ENCODE data around the gene ACAN.
"Not testable (repeated sequence)": the region's sequence is repeated elsewhere in the genome, so short reads cannot be mapped to it uniquely, and the experiment has no call there.

The ACAN gene

DNA sequence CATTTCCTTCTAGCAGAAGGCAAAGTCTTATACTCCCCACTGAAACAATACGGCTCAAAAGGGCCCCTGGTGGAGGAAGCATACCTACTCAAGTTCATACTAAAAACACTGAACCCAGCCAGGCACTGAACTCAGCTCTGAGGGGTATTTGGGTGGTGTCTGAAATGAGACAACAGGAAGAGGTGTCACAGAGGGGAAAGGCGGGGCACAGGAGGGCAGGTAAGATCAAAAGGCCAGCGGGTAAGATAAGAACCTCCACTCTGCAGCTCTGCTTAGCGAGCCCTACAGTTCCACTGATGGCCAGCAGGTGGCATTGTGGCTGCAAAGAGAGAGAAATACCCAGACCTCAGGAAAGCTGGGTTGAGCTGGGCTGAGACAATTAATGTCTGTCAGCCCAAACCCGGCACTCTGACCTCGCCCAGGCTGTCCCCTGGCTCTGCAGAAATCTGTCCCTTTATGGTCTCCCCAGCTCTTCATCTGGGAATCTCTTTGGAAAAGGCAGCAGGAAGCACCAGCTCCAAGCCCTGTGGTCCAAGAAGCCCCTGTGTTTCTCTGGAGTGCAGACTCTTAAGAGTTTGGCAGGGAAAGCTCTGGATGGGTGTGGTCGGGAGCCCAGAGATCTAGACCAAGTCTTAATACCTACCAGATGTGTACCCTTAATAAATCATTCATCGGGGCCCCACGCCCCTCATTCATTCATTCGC is 101.5 kb downstream of the ACAN start:
- peak; percentile 96 for DNase-seq

DNA sequence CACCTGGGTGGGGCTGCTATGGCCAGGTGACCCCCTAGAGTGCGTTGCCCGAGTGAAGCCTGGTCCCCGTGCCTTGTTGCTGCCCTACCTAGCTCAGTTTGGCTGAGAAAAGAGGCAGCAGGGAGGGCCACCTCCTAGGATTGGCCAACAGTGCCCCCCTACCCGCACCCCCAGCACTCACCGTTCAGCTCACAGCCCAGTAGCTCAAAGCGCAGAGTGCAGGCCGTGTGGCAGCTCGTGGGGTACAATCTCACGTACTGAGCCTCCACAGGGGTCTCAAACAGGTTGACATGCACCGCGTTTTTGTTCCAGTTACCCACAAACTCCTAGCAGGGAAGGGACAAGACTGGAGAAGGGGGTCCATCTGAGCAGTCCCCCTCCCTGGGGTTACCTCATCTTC is 102.3 kb downstream of the ACAN start:
- no peak for DNase-seq

GRCh38 chr15:88906130-88906529 is 102.9 kb downstream of the ACAN start:
- DNase-seq = no peak

GRCh38 chr15:88906551-88906950 is 103.3 kb downstream of the ACAN start:
- DNase-seq = no peak

GRCh38 chr15:88907111-88907510 is 103.9 kb downstream of the ACAN start:
- DNase-seq = no peak

GRCh38 chr15:88908123-88908522 is 104.9 kb downstream of the ACAN start:
- no peak for DNase-seq

GRCh38 chr15:88908697-88909621 is 105.7 kb downstream of the ACAN start:
- DNase-seq = no peak

DNA sequence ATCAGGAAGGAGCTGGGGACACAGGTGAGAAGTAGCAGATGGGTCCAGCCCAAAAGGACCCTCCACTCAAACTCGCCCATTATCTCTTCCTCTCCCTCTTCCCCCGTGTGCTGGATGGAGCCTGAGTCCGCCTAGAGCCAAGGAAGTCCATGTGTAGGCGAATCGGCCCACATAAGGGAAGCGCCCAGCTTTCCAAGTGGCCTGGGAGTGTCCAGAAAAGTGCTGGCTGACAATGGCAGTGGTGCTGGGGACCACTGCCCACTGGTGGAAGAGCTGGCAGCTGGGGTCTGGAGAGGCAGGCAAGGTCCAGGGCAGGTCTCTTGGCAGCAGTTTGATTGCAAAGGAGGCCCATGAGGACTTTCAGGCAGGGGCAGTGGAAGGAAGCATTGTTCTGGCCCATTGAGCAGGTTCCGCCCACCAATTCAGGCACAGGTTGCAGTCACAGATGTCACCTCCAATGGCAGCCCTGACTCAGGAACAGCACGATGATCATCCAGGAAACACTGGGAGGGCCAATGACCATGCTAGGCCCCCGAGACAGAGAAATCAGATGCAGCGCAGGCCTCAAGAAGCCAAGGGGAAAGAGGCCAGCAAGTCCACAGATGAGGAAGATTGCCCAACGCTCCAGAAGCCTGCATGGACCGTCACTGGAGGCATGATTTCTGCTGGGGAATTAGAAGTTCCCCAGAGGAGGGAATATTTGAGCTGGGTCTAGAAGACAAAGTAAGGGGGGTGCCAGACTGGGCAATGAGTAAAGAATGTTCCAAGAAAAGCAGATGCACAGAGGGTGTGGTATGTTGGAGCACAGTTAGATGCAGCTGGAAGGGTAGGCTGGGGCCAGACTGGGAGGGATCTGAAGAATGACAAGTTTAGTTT is 107.0 kb downstream of the ACAN start:
- DNase-seq = no peak

GRCh38 chr15:88911766-88912118 is 108.5 kb downstream of the ACAN start:
- no peak for DNase-seq

- no peak for DNase-seq
Measured at GRCh38 chr15:88912500-88912921, 109.3 kb downstream of the ACAN start.

GRCh38 chr15:88913017-88913849 is 110.0 kb downstream of the ACAN start, which contains the start of gene MFGE8:
Gene MFGE8, minus strand, starts transcription at chr15:88913379. Its CDS starts 60 bp downstream, at chr15:88913319.
- DNase-seq = peak; percentile 80

DNA sequence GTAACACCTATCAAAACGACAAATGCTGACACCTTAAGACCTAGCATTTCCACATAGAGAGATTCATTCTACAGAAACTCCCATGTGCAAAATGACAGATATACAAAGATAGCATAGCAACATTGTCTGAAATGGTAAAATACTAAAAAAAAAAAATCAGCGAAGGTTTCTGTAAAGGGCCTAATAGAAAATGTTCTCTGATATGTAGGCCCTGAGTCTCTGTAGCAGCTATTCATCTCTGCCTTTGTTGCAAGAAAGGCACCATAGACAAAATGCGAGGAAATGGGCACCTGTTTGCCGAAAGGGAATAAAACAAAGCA is 110.6 kb downstream of the ACAN start:
- DNase-seq = no peak

DNA sequence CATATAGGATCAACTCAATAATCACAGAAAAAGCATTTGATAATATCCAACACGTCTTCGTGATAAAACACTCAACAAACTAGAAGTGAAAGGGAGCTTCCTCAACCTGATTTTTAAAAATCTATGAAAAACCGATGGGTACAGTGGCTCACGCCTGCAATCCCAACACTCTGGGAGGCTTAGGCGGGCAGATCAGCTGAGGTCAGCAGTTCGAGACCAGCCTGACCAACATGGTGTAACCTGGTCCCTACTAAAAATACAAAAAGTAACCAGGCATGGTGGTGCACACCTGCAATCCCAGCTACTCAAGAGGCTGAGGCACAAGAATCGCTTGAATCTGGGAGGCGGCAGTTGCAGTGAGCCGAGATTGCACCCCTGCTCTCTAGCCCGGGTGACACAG is 112.1 kb downstream of the ACAN start:
- no peak for DNase-seq

DNA sequence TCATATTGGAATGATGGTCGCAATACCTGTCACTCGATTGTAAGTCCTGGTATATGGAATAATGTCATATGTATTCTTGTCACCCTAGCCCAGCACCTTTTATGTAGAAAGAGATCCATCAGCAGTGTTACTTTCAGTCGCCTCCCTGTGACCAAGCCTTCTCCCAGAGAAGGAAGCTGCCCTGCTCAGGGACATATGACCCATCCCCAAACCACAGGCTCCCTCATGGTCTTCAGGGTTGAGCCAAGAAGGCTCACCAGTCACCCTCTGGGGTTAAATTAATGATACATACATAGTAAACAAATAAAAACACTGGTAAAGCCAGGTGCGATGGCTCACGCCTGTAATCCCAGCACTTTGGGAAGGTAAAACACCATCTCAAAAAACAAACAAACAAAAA is 114.5 kb downstream of the ACAN start:
- DNase-seq = no peak

- no peak for DNase-seq
Measured at GRCh38 chr15:88918738-88919137, 115.5 kb downstream of the ACAN start.

GRCh38 chr15:88920186-88920891 is 117.1 kb downstream of the ACAN start:
- DNase-seq = no peak

GRCh38 chr15:88920892-88921435 is 117.7 kb downstream of the ACAN start:
- not testable (repeated sequence) for DNase-seq
